GM12892 (cell line): Measurements from ENCODE around the gene CFAP46.

ENCODE experiments used
- POLR2A ChIP-seq: IDR thresholded peaks from 2 replicates; pipeline ENCODE4 v1.6.1; 2011; ENCODE audit warnings: low read depth, low read length, control low read depth
- POLR2AphosphoS5 ChIP-seq: IDR thresholded peaks from 2 replicates; pipeline ENCODE4 v1.6.1; 2011; ENCODE audit warnings: low read depth, low read length, control low read depth

GRCh38 chr10:132890301-132890700, 52.1 kb downstream of the CFAP46 start:
- TF ChIP-seq POLR2AphosphoS5 (no peak), POLR2A (no peak)
